Adrenal gland (tissue), 12 donors: Measurements from ENCODE around the gene PRDM16. TPM values are rescaled to one million over a fixed set of nuclear protein-coding genes. Genes with fewer than 3 reads are reported as not detected.

ENCODE experiments used
- DNase-seq, 7 donors: peaks; one replicate each; pipeline ENCODE4 v3.0.0-alpha.2; 2019 to 2020
- H3K27ac ChIP-seq, 5 donors: fragments of 200-600 bp; sonication (generic) in 4 of 5; 1 replicate in 3 of 5; 2 replicates in 2 of 5; pipeline versions ENCODE4 v1.5.1 to v1.8.0; 2016 to 2020; ENCODE audit warnings: mild to moderate bottlenecking in 1 of 5
- H3K27me3 ChIP-seq: fragments of 200-600 bp; 2 replicates; pipeline ENCODE4 v1.8.0; 2021
- H3K36me3 ChIP-seq, 2 donors: fragments of 200-600 bp; replicated peaks in 1 of 2; 1 replicate in 1 of 2; 2 replicates in 1 of 2; pipeline versions ENCODE4 v1.5.1 to v1.8.0; 2018 to 2022
- H3K4me1 ChIP-seq, 2 donors: fragments of 200-600 bp; replicated peaks in 1 of 2; 1 replicate in 1 of 2; 2 replicates in 1 of 2; pipeline versions ENCODE4 v1.5.1 to v1.8.0; 2018 to 2021
- H3K4me3 ChIP-seq, 4 donors: fragments of 200-600 bp; sonication (generic) in 3 of 4; one replicate each; pipeline ENCODE4 v1.5.1; 2016 to 2018
- H3K9me3 ChIP-seq, 3 donors: fragments of 200-600 bp; sonication (generic) in 1 of 3; replicated peaks in 1 of 3; 1 replicate in 2 of 3; 2 replicates in 1 of 3; pipeline versions ENCODE4 v1.5.1 to v1.8.0; 2016 to 2021
- CTCF ChIP-seq, 6 experiments: fragments of 450-650 bp in 4 of 6; fragments of 200-600 bp in 2 of 6; sonication (generic) in 1 of 6; IDR thresholded peaks; 1 replicate in 5 of 6; 2 replicates in 1 of 6; pipeline versions ENCODE4 v1.5.1 to v1.8.0; 2016 to 2021; ENCODE audit warnings: antibody characterized with exemption in 6 of 6, mild to moderate bottlenecking in 2 of 6, moderate library complexity in 1 of 6
- POLR2A ChIP-seq, 2 donors: fragments of 450-650 bp; IDR thresholded peaks; one replicate each; pipeline ENCODE4 v1.6.1; 2017; ENCODE audit warnings: antibody characterized with exemption in 2 of 2, mild to moderate bottlenecking in 2 of 2, moderate library complexity in 1 of 2
- WGBS, 4 donors: extraction: QIAGEN DNeasy Blood & Tissue Kit in 2 of 4; methylation state at CpG; one replicate each; pipeline versions ENCODE4 v1.1.5 to v1.1.7; 2013 to 2017; 5-methylcytosine and 5-hydroxymethylcytosine counted together
- intact Hi-C, 2 donors: fragments of 100-400 bp; cut with DNase I; formaldehyde crosslinking; loops; one replicate each; pipeline versions ENCODE4 v1.14.1 to v1.15.0; 2022 to 2023
- polyA plus RNA-seq, 3 donors: library from polyadenylated mRNA; stranded (reverse); fragments of 200-250 nt in 2 of 3; fragments of 350-450 nt in 1 of 3; fragmentation: Illumina TruSeq in 1 of 3; extraction: RNeasy Lipid Tissue Mini Kit (QIAGEN cat#74804) in 1 of 3; gene quantifications; one replicate each; pipeline ENCODE4 v1.2.3, GENCODE V29; 2013 to 2014
- total RNA-seq, 9 donors: library from RNA; depleted of rRNA in 4 of 9; stranded (reverse); fragments of >200 nt in 4 of 9; fragments of 120-200 nt in 1 of 9; fragmentation: NEBNext Ultra II Directional in 1 of 9; extraction: Animal tissue kit (Norgen Biotek cat#: 25700) in 1 of 9; gene quantifications; one replicate each; pipeline versions ENCODE4 v1.1.0 to v1.2.4, GENCODE V29; 2013 to 2023
- donor health status: healthy with polysubstance abuse.
- donor health status: Bipolar disorder and iron deficiency.
- donor health status: DM: yes; HTN: yes; CAD: no.
- donor health status: DM: no; HTN: no; CAD: no.
- donor health status: DM: no; HTN: no; CAD: no.
- donor health status: DM: yes; HTN: yes; CAD: no.

The PRDM16 gene
- total and polyA plus RNA-seq, 12 donors = 0.04 to 2.8 (median 0.61) TPM; not detected in 1

GRCh38 chr1:3384407-3384806 lies 315.4 kb downstream of the PRDM16 start:
- intact Hi-C loops = no loop called here
- no peaks in the 10 kb centered on the region for H3K9me3 ChIP-seq
- no peak for TF ChIP-seq CTCF (IDR thresholded peaks at IDR 0.05)
- TF ChIP-seq POLR2A (IDR thresholded peaks at IDR 0.05) = no peak
- H3K36me3 ChIP-seq = no peaks in the 10 kb centered on the region
- DNase-seq = no peak
- WGBS, 4 donors = 67 to 71% (median 69%) methylated on average over 9 to 12 of the region's 12 CpGs
- H3K27ac ChIP-seq = no peak overlapping the region
- H3K4me3 ChIP-seq = no peak overlapping the region
- no peaks in the 10 kb centered on the region for H3K4me1 ChIP-seq
- H3K27me3 ChIP-seq = peaks cover 12% of the 10 kb centered on the region

GRCh38 chr1:3386205-3387002 lies 317.4 kb downstream of the PRDM16 start:
- no peak overlapping the region for H3K4me3 ChIP-seq
- no peak overlapping the region for H3K27ac ChIP-seq
- TF ChIP-seq CTCF (IDR thresholded peaks at IDR 0.05) (no peak), POLR2A (IDR thresholded peaks at IDR 0.05) (no peak)
- no peaks in the 10 kb centered on the region for H3K9me3 ChIP-seq
- 80 to 88% (median 86%) methylated on average over 23 of the region's 23 CpGs for WGBS, 4 donors
- intact Hi-C loops = no loop called here
- no peaks in the 10 kb centered on the region for H3K36me3 ChIP-seq
- H3K4me1 ChIP-seq = no peaks in the 10 kb centered on the region
- DNase-seq = no peak
- H3K27me3 ChIP-seq = peaks cover 10% of the 10 kb centered on the region

GRCh38 chr1:3387401-3387800 lies 318.4 kb downstream of the PRDM16 start:
- DNase-seq = no peak
- H3K27me3 ChIP-seq = peaks cover 15% of the 10 kb centered on the region
- no peak overlapping the region for H3K4me3 ChIP-seq
- H3K4me1 ChIP-seq = no peaks in the 10 kb centered on the region
- 57 to 71% (median 63%) methylated on average over 8 to 17 of the region's 17 CpGs for WGBS, 4 donors
- H3K27ac ChIP-seq = no peak overlapping the region
- TF ChIP-seq CTCF (IDR thresholded peaks at IDR 0.05) (no peak), POLR2A (IDR thresholded peaks at IDR 0.05) (no peak)
- intact Hi-C loops = no loop called here
- H3K36me3 ChIP-seq = no peaks in the 10 kb centered on the region
- H3K9me3 ChIP-seq = no peaks in the 10 kb centered on the region

GRCh38 chr1:3389093-3389833 lies 320.3 kb downstream of the PRDM16 start:
- no peak overlapping the region for H3K27ac ChIP-seq
- TF ChIP-seq CTCF (IDR thresholded peaks at IDR 0.05) = no peak
- no peak for TF ChIP-seq POLR2A (IDR thresholded peaks at IDR 0.05)
- peaks cover 31% of the 10 kb centered on the region for H3K27me3 ChIP-seq
- 60 to 84% (median 67%) methylated on average over 2 to 23 of the region's 23 CpGs for WGBS, 4 donors
- intact Hi-C loops = no loop called here
- H3K36me3 ChIP-seq = no peaks in the 10 kb centered on the region
- H3K9me3 ChIP-seq = no peaks in the 10 kb centered on the region
- no peak for DNase-seq
- no peaks in the 10 kb centered on the region for H3K4me1 ChIP-seq
- H3K4me3 ChIP-seq = no peak overlapping the region
